ENCODE measurements around the gene TOMM5. TPM values are rescaled to one million over a fixed set of nuclear protein-coding genes. Genes with fewer than 3 reads are reported as not detected.

The TOMM5 gene
- total RNA-seq, 4 donors from 2014 or later, result 25.1 to 129 (median 105) TPM

DNA sequence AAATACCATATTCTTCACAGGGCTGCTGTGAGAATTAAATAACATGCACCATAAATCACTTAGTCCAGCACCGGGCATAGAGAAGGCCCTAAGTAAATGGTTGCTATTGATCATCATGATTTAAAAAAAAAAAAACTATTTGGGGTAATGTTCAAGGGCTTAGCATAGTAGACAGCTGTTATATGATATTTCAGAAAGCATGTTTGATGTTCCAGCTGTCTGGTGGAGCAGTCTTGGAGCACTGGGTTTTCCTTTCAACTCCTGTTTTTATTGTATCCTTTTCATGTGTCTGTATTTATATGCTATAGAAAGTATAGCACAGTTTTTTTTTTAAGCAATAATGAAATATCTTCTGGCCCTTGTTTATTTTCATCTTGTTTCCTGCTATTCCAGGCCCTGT, 28.0 kb upstream of the TOMM5 start:
- no peak for DNase-seq
- WGBS, 2 donors, result 82 to 83% methylated on average over 1 of the region's 1 CpG
- Histone ChIP-seq H3K27ac (no peak overlapping the region), H3K9me3 (no peaks in the 10 kb centered on the region), H3K4me3 (no peak overlapping the region), H3K36me3 (no peaks in the 10 kb centered on the region), H3K27me3 (no peaks in the 10 kb centered on the region), H3K4me1 (no peaks in the 10 kb centered on the region)
- TF ChIP-seq, protein P1, sequence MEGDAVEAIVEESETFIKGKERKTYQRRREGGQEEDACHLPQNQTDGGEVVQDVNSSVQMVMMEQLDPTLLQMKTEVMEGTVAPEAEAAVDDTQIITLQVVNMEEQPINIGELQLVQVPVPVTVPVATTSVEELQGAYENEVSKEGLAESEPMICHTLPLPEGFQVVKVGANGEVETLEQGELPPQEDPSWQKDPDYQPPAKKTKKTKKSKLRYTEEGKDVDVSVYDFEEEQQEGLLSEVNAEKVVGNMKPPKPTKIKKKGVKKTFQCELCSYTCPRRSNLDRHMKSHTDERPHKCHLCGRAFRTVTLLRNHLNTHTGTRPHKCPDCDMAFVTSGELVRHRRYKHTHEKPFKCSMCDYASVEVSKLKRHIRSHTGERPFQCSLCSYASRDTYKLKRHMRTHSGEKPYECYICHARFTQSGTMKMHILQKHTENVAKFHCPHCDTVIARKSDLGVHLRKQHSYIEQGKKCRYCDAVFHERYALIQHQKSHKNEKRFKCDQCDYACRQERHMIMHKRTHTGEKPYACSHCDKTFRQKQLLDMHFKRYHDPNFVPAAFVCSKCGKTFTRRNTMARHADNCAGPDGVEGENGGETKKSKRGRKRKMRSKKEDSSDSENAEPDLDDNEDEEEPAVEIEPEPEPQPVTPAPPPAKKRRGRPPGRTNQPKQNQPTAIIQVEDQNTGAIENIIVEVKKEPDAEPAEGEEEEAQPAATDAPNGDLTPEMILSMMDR (IDR thresholded peaks at IDR 0.05), result no peak
- TF ChIP-seq POLR2A (IDR thresholded peaks at IDR 0.05), result no peak
- intact Hi-C loops (cut with DNase I), result no loop called here

DNA sequence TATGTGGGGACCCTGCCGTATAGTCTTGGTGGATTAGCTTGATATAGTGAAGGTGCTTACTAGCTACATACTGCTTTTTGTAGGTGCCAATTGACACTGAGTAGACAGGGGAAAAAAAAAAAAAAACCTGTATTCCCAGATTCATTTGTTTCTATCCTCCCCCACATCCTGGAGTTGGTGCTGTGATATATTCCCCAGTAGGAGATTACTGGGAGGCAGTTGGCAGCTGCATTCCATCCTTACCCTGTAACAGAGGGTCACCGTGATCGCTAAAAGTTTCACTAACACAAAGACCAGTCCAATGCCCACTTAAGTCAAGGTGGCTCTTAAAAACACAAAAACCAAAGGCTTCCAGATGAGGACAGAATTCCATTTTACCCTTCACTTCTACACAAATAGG, 27.4 kb upstream of the TOMM5 start:
- DNase-seq, result no peak
- intact Hi-C loops (cut with DNase I), result no loop called here
- 83 to 86% methylated on average over 1 to 3 of the region's 3 CpGs for WGBS, 2 donors

GRCh38 chr9:37618817-37619216, 26.4 kb upstream of the TOMM5 start:
- no peaks in the 10 kb centered on the region for H3K4me1 ChIP-seq
- no peak overlapping the region for H3K4me3 ChIP-seq
- no peak for DNase-seq
- H3K9me3 ChIP-seq, result no peaks in the 10 kb centered on the region
- WGBS, 2 donors, result 86 to 91% methylated on average over 4 of the region's 4 CpGs
- H3K36me3 ChIP-seq, result no peaks in the 10 kb centered on the region
- intact Hi-C loops (cut with DNase I), result no loop called here
- H3K27me3 ChIP-seq, result no peaks in the 10 kb centered on the region
- TF ChIP-seq, protein P1 (IDR thresholded peaks at IDR 0.05), result no peak
- no peak for TF ChIP-seq POLR2A (IDR thresholded peaks at IDR 0.05)
- no peak overlapping the region for H3K27ac ChIP-seq

More for the DNA sequence above, 27.4 kb upstream of the TOMM5 start:
- no peaks in the 10 kb centered on the region for H3K27me3 ChIP-seq
- H3K4me1 ChIP-seq, result no peaks in the 10 kb centered on the region
- no peaks in the 10 kb centered on the region for H3K9me3 ChIP-seq
- H3K4me3 ChIP-seq, result no peak overlapping the region
- no peaks in the 10 kb centered on the region for H3K36me3 ChIP-seq
- no peak overlapping the region for H3K27ac ChIP-seq
- TF ChIP-seq POLR2A (IDR thresholded peaks at IDR 0.05), result no peak
- TF ChIP-seq, protein P1 (IDR thresholded peaks at IDR 0.05), result no peak

GRCh38 chr9:37617832-37618231, 25.4 kb upstream of the TOMM5 start:
- H3K36me3 ChIP-seq, result no peaks in the 10 kb centered on the region
- H3K4me3 ChIP-seq, result no peak overlapping the region
- no peaks in the 10 kb centered on the region for H3K4me1 ChIP-seq
- TF ChIP-seq, protein P1 (IDR thresholded peaks at IDR 0.05), result no peak
- no peak for TF ChIP-seq POLR2A (IDR thresholded peaks at IDR 0.05)
- no peak for DNase-seq
- no peak overlapping the region for H3K27ac ChIP-seq
- WGBS, 2 donors, result 45 to 52% methylated on average over 2 to 3 of the region's 4 CpGs
- intact Hi-C loops (cut with DNase I), result no loop called here
- H3K27me3 ChIP-seq, result no peaks in the 10 kb centered on the region
- no peaks in the 10 kb centered on the region for H3K9me3 ChIP-seq

DNA sequence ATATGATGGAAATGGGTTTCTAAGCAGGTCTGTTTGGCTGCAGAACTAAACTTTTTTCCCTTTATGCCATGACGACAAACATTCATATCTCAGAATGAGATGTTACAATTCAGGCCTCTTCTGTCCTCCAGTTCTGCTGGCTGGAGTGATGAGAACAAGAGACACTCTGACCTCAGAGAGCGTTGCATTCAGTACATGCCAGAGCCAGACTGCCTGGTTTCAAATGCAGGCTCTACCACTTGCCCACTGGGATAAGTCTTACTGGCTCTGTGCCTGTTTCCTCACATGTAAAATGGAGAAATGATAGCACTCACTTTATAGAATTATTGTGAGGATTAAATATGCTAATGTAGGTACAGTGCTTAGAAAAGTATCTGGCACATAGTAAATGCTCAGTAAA, 24.8 kb upstream of the TOMM5 start:
- Histone ChIP-seq H3K4me3 (no peak overlapping the region), H3K4me1 (no peaks in the 10 kb centered on the region), H3K36me3 (no peaks in the 10 kb centered on the region), H3K27me3 (no peaks in the 10 kb centered on the region), H3K27ac (no peak overlapping the region), H3K9me3 (no peaks in the 10 kb centered on the region)
- WGBS, 2 donors, result 64 to 90% methylated on average over 2 of the region's 2 CpGs
- no peak for DNase-seq
- TF ChIP-seq POLR2A (IDR thresholded peaks at IDR 0.05), result no peak
- TF ChIP-seq, protein P1 (IDR thresholded peaks at IDR 0.05), result no peak
- intact Hi-C loops (cut with DNase I), result no loop called here
